Vagina (tissue), 2 donors: ENCODE data around the gene MCM9. TPM values are rescaled to one million over a fixed set of nuclear protein-coding genes. Genes with fewer than 3 reads are reported as not detected.

ENCODE experiments used
- DNase-seq, 2 donors: peaks; one replicate each; pipeline ENCODE4 v3.0.0-alpha.2; 2017; ENCODE audit errors: extremely low spot score in 2 of 2
- H3K27ac ChIP-seq: fragments of 200-600 bp; sonication (generic); one replicate; pipeline ENCODE4 v1.5.1; 2019
- H3K27me3 ChIP-seq: fragments of 200-600 bp; sonication (generic); one replicate; pipeline ENCODE4 v1.5.1; 2019
- H3K36me3 ChIP-seq, 2 donors: fragments of 200-600 bp; sonication (generic); one replicate each; pipeline ENCODE4 v1.5.1; 2017 to 2019
- H3K4me1 ChIP-seq: fragments of 200-600 bp; sonication (generic); one replicate; pipeline ENCODE4 v1.5.1; 2019
- H3K4me3 ChIP-seq, 2 donors: fragments of 200-600 bp; sonication (generic); 1 replicate in 1 of 2; 2 replicates in 1 of 2; pipeline ENCODE4 v1.5.1; 2016 to 2019
- H3K9me3 ChIP-seq: fragments of 200-600 bp; sonication (generic); one replicate; pipeline ENCODE4 v1.5.1; 2019
- CTCF ChIP-seq, 3 experiments: fragments of 450-650 bp in 2 of 3; fragments of 200-600 bp in 1 of 3; sonication (generic) in 1 of 3; IDR thresholded peaks; one replicate each; pipeline ENCODE4 v1.5.1; 2017 to 2019; ENCODE audit warnings: antibody characterized with exemption in 3 of 3, mild to moderate bottlenecking in 2 of 3, moderate library complexity in 2 of 3
- POLR2A ChIP-seq, 2 donors: fragments of 450-650 bp; IDR thresholded peaks; one replicate each; pipeline ENCODE4 v1.6.1; 2017; ENCODE audit warnings: antibody characterized with exemption in 2 of 2, mild to moderate bottlenecking in 2 of 2, moderate library complexity in 2 of 2
- POLR2AphosphoS5 ChIP-seq, 2 donors: sonication (generic); formaldehyde crosslinking; IDR thresholded peaks; one replicate each; pipeline ENCODE4 v1.9.0; 2017; ENCODE audit warnings: antibody characterized with exemption in 2 of 2, mild to moderate bottlenecking in 2 of 2, low read depth in 1 of 2; ENCODE audit not compliant: insufficient read depth in 1 of 2
- intact Hi-C: fragments of 100-400 bp; cut with DNase I; formaldehyde crosslinking; loops from one replicate; pipeline ENCODE4 v1.15.1; 2023
- total RNA-seq: library from RNA; depleted of rRNA; stranded (reverse); fragments of >200 nt; gene quantifications from one replicate; pipeline ENCODE4 v1.2.3, GENCODE V29; 2016

Gene MCM9
- total RNA-seq, 1 donor from 2014 or later: 25.8 TPM

- H3K9me3 ChIP-seq: no peaks in the 10 kb centered on the region
- H3K27me3 ChIP-seq: no peaks in the 10 kb centered on the region
- H3K36me3 ChIP-seq: no peaks in the 10 kb centered on the region
- H3K4me3 ChIP-seq: no peak overlapping the region
- no peak overlapping the region for H3K27ac ChIP-seq
- H3K4me1 ChIP-seq: no peaks in the 10 kb centered on the region
- no peak for TF ChIP-seq POLR2AphosphoS5 (IDR thresholded peaks at IDR 0.05; ENCODE audit: insufficient read depth in 1 of 2, low read depth in 1 of 2)
- TF ChIP-seq CTCF (IDR thresholded peaks at IDR 0.05): no peak
- TF ChIP-seq POLR2A (IDR thresholded peaks at IDR 0.05): no peak
- no peak for DNase-seq
- intact Hi-C loops: no loop called here
Observed at GRCh38 chr6:118876198-118876597, 58.8 kb downstream of the MCM9 start.

GRCh38 chr6:118875672-118876071 lies 59.3 kb downstream of the MCM9 start:
- Histone ChIP-seq H3K27ac (no peak overlapping the region), H3K9me3 (no peaks in the 10 kb centered on the region), H3K4me1 (no peaks in the 10 kb centered on the region), H3K4me3 (no peak overlapping the region), H3K27me3 (no peaks in the 10 kb centered on the region), H3K36me3 (no peaks in the 10 kb centered on the region)
- no peak for DNase-seq
- intact Hi-C loops: no loop called here
- no peak for TF ChIP-seq POLR2A (IDR thresholded peaks at IDR 0.05)
- TF ChIP-seq POLR2AphosphoS5 (IDR thresholded peaks at IDR 0.05; ENCODE audit: insufficient read depth in 1 of 2, low read depth in 1 of 2): no peak
- TF ChIP-seq CTCF (IDR thresholded peaks at IDR 0.05): no peak

- TF ChIP-seq POLR2A (IDR thresholded peaks at IDR 0.05) (no peak), CTCF (IDR thresholded peaks at IDR 0.05) (no peak), POLR2AphosphoS5 (IDR thresholded peaks at IDR 0.05; ENCODE audit: insufficient read depth in 1 of 2, low read depth in 1 of 2) (no peak)
- DNase-seq: no peak
- Histone ChIP-seq H3K27me3 (no peaks in the 10 kb centered on the region), H3K4me3 (no peak overlapping the region), H3K36me3 (no peaks in the 10 kb centered on the region), H3K4me1 (no peaks in the 10 kb centered on the region), H3K9me3 (no peaks in the 10 kb centered on the region), H3K27ac (no peak overlapping the region)
- intact Hi-C loops: no loop called here
Observed at GRCh38 chr6:118873239-118873638, 61.7 kb downstream of the MCM9 start.

GRCh38 chr6:118872726-118873125 lies 62.2 kb downstream of the MCM9 start:
- TF ChIP-seq POLR2AphosphoS5 (IDR thresholded peaks at IDR 0.05; ENCODE audit: insufficient read depth in 1 of 2, low read depth in 1 of 2) (no peak), POLR2A (IDR thresholded peaks at IDR 0.05) (no peak), CTCF (IDR thresholded peaks at IDR 0.05) (no peak)
- DNase-seq: no peak

GRCh38 chr6:118872318-118872717 lies 62.6 kb downstream of the MCM9 start:
- intact Hi-C loops: no loop called here
- Histone ChIP-seq H3K27ac (no peak overlapping the region), H3K4me3 (no peak overlapping the region), H3K27me3 (no peaks in the 10 kb centered on the region), H3K4me1 (no peaks in the 10 kb centered on the region), H3K36me3 (no peaks in the 10 kb centered on the region), H3K9me3 (no peaks in the 10 kb centered on the region)
- DNase-seq: no peak
- TF ChIP-seq CTCF (IDR thresholded peaks at IDR 0.05): no peak
- TF ChIP-seq POLR2A (IDR thresholded peaks at IDR 0.05): no peak
- TF ChIP-seq POLR2AphosphoS5 (IDR thresholded peaks at IDR 0.05; ENCODE audit: insufficient read depth in 1 of 2, low read depth in 1 of 2): no peak

More at GRCh38 chr6:118872726-118873125, 62.2 kb downstream of the MCM9 start:
- H3K27ac ChIP-seq: no peak overlapping the region
- H3K4me1 ChIP-seq: no peaks in the 10 kb centered on the region
- intact Hi-C loops: no loop called here
- H3K27me3 ChIP-seq: no peaks in the 10 kb centered on the region
- H3K36me3 ChIP-seq: no peaks in the 10 kb centered on the region
- H3K4me3 ChIP-seq: no peak overlapping the region
- no peaks in the 10 kb centered on the region for H3K9me3 ChIP-seq
